Colonic mucosa (tissue), 4 donors: Measurements from ENCODE around the gene ZFTA. TPM values are rescaled to one million over a fixed set of nuclear protein-coding genes. Genes with fewer than 3 reads are reported as not detected.

ENCODE experiments used
- DNase-seq: peaks from one replicate; pipeline ENCODE4 v3.0.0-alpha.2; 2020
- H3K27ac ChIP-seq: fragments of 200-600 bp; one replicate; pipeline ENCODE4 v1.8.0; 2021
- H3K27me3 ChIP-seq: fragments of 200-600 bp; one replicate; pipeline ENCODE4 v1.8.0; 2021
- H3K36me3 ChIP-seq: fragments of 200-600 bp; one replicate; pipeline ENCODE4 v1.8.0; 2021
- H3K4me1 ChIP-seq: fragments of 200-600 bp; one replicate; pipeline ENCODE4 v1.8.0; 2021; ENCODE audit warnings: mild to moderate bottlenecking
- H3K4me3 ChIP-seq: fragments of 200-600 bp; one replicate; pipeline ENCODE4 v1.8.0; 2021
- H3K9ac ChIP-seq, 2 donors: one replicate each; pipeline ENCODE4 v1.7.0; 2013; ENCODE audit warnings: control low read depth in 2 of 2, low read depth in 2 of 2, low read length in 2 of 2
- H3K9me3 ChIP-seq: fragments of 200-600 bp; one replicate; pipeline ENCODE4 v1.8.0; 2021
- CTCF ChIP-seq: fragments of 200-600 bp; IDR thresholded peaks from one replicate; pipeline ENCODE4 v1.8.0; 2022; ENCODE audit warnings: antibody characterized with exemption, mild to moderate bottlenecking
- intact Hi-C: fragments of 100-400 bp; cut with DNase I; formaldehyde crosslinking; loops from one replicate; pipeline ENCODE4 v1.14.1; 2022
- total RNA-seq, 2 donors: library from RNA; stranded (reverse); fragmentation: NEBNext Ultra II Directional in 1 of 2; extraction: Animal tissue kit (Norgen Biotek cat#: 25700) in 1 of 2; gene quantifications; one replicate each; pipeline ENCODE4 v1.2.1, GENCODE V29; 2021
- donor health status: healthy.
- donor health status: DM: no; HTN: no; CAD: no.
- donor health status: DM: no; HTN: no; CAD: no.

Gene ZFTA
- total RNA-seq, 2 donors from 2014 or later: 4.8 to 7.0 TPM

GRCh38 chr11:63761931-63762653 lies 6.5 kb downstream of the ZFTA start:
- H3K27me3 ChIP-seq: no peaks in the 10 kb centered on the region
- peak overlapping the region; percentile 34 for H3K4me3 ChIP-seq
- no peak for TF ChIP-seq CTCF
- no peaks in the 10 kb centered on the region for H3K36me3 ChIP-seq
- H3K27ac ChIP-seq: no peak overlapping the region
- peak overlapping the region in 1 of 2 donors; percentile 42 for H3K9ac ChIP-seq
- peak; percentile 32 for DNase-seq
- no peaks in the 10 kb centered on the region for H3K9me3 ChIP-seq
- intact Hi-C loops: no loop called here
- peaks cover 26% of the 10 kb centered on the region for H3K4me1 ChIP-seq

GRCh38 chr11:63761188-63761587 lies 7.4 kb downstream of the ZFTA start:
- no peak overlapping the region for H3K9ac ChIP-seq
- no peaks in the 10 kb centered on the region for H3K27me3 ChIP-seq
- H3K36me3 ChIP-seq: no peaks in the 10 kb centered on the region
- H3K9me3 ChIP-seq: no peaks in the 10 kb centered on the region
- no peak overlapping the region for H3K27ac ChIP-seq
- H3K4me1 ChIP-seq: peaks cover 19% of the 10 kb centered on the region
- no peak for DNase-seq
- intact Hi-C loops: no loop called here
- no peak overlapping the region for H3K4me3 ChIP-seq
- TF ChIP-seq CTCF: no peak

GRCh38 chr11:63760487-63761079 lies 8.0 kb downstream of the ZFTA start:
- DNase-seq: no peak
- intact Hi-C loops: no loop called here
- no peak overlapping the region for H3K9ac ChIP-seq
- no peaks in the 10 kb centered on the region for H3K36me3 ChIP-seq
- peaks cover 15% of the 10 kb centered on the region for H3K4me1 ChIP-seq
- H3K4me3 ChIP-seq: no peak overlapping the region
- TF ChIP-seq CTCF: no peak
- H3K9me3 ChIP-seq: no peaks in the 10 kb centered on the region
- H3K27me3 ChIP-seq: no peaks in the 10 kb centered on the region
- H3K27ac ChIP-seq: no peak overlapping the region

- Histone ChIP-seq H3K9me3 (no peaks in the 10 kb centered on the region), H3K4me3 (no peak overlapping the region), H3K36me3 (no peaks in the 10 kb centered on the region), H3K4me1 (no peaks in the 10 kb centered on the region), H3K9ac (no peak overlapping the region), H3K27ac (no peak overlapping the region), H3K27me3 (no peaks in the 10 kb centered on the region)
- no peak for DNase-seq
- no peak for TF ChIP-seq CTCF
- intact Hi-C loops: no loop called here
Observed at GRCh38 chr11:63756919-63757761, 11.4 kb downstream of the ZFTA start.

- Histone ChIP-seq H3K4me1 (no peaks in the 10 kb centered on the region), H3K9me3 (no peaks in the 10 kb centered on the region), H3K36me3 (no peaks in the 10 kb centered on the region), H3K27me3 (no peaks in the 10 kb centered on the region), H3K27ac (no peak overlapping the region), H3K9ac (no peak overlapping the region), H3K4me3 (no peak overlapping the region)
- no peak for TF ChIP-seq CTCF
- no peak for DNase-seq
- intact Hi-C loops: no loop called here
Observed at GRCh38 chr11:63749624-63750023, 19.0 kb downstream of the ZFTA start.
